IMR-90 (cell line): Measurements from ENCODE around the gene MOAP1. TPM values are rescaled to one million over a fixed set of nuclear protein-coding genes. Genes with fewer than 3 reads are reported as not detected.
A peak's percentile ranks its signal among the peaks of the same experiment; 100 is the strongest.

Experiments used
- ATAC-seq: fragments of 200-7000 bp; cut with Tn5 transposase; 2 replicates; pipeline ENCODE4 v1.9.1; 2020; ENCODE audit warnings: low read depth, mild to moderate bottlenecking, moderate library complexity
- BruUV-seq: library from RNA; stranded (reverse); fragments of 400-500 nt; replicated peaks from 2 replicates; lab custom pipeline; 2021; lab: Mats Ljungman, UMichigan
- CTCF ChIA-PET: fragments of 300-600 bp; formaldehyde crosslinking; extraction: SDS; loops from one replicate; lab custom pipeline; 2021; ENCODE audit warnings: antibody characterized with exemption; lab: Yijun Ruan, JAX
- POLR2A ChIA-PET: fragments of 300-600 bp; sonication (Branson Sonifier 250); formaldehyde crosslinking; loops from one replicate; lab custom pipeline; 2022; ENCODE audit warnings: antibody characterized with exemption; ENCODE audit not compliant: unreplicated experiment; lab: Charles Lee
- DNase-seq: peaks from one replicate; pipeline ENCODE4 v3.0.0; 2013
- H2AFZ ChIP-seq: replicated peaks from 2 replicates; pipeline ENCODE3; 2013; ENCODE audit warnings: low read length, mild to moderate bottlenecking; ENCODE audit not compliant: poor library complexity
- H2AK5ac ChIP-seq: 2 replicates; pipeline ENCODE4 v1.6.1; 2013; ENCODE audit warnings: low read depth, low read length, inconsistent platforms
- H2AK9ac ChIP-seq: replicated peaks from 2 replicates; pipeline ENCODE3; 2013; ENCODE audit warnings: mild to moderate bottlenecking, low read depth, low read length, moderate library complexity; ENCODE audit not compliant: poor library complexity
- H2BK120ac ChIP-seq: 2 replicates; pipeline ENCODE4 v1.6.1; 2013; ENCODE audit warnings: low read depth, low read length, inconsistent platforms
- H2BK15ac ChIP-seq: 3 replicates; pipeline ENCODE4 v1.6.1; 2013; ENCODE audit warnings: low read depth, low read length, inconsistent platforms
- H2BK20ac ChIP-seq: 2 replicates; pipeline ENCODE4 v1.6.1; 2013; ENCODE audit warnings: low read depth, mild to moderate bottlenecking, inconsistent platforms, low read length, moderate library complexity
- H2BK5ac ChIP-seq: 2 replicates; pipeline ENCODE4 v1.6.1; 2013; ENCODE audit warnings: mild to moderate bottlenecking, low read depth, low read length, inconsistent platforms; ENCODE audit not compliant: poor library complexity, severe bottlenecking
- H3K14ac ChIP-seq: replicated peaks from 2 replicates; pipeline ENCODE4 v1.6.1; 2013; ENCODE audit warnings: low read depth, low read length, inconsistent platforms
- H3K18ac ChIP-seq: 2 replicates; pipeline ENCODE4 v1.6.1; 2013; ENCODE audit warnings: low read depth, low read length, control low read depth
- H3K23ac ChIP-seq: 2 replicates; pipeline ENCODE4 v1.6.1; 2013; ENCODE audit warnings: low read depth, low read length, inconsistent platforms
- H3K27ac ChIP-seq: 2 replicates; pipeline ENCODE4 v1.5.1; 2013; ENCODE audit warnings: mild to moderate bottlenecking, control low read depth, low read length; ENCODE audit not compliant: insufficient read depth
- H3K27me3 ChIP-seq: 2 replicates; pipeline ENCODE4 v1.6.1; 2013; ENCODE audit warnings: low read length; ENCODE audit not compliant: control insufficient read depth, insufficient read depth
- H3K36me3 ChIP-seq: 2 replicates; pipeline ENCODE4 v1.6.1; 2013; ENCODE audit warnings: low read length, mixed read lengths; ENCODE audit not compliant: control insufficient read depth, insufficient read depth
- H3K4ac ChIP-seq: 2 replicates; pipeline ENCODE4 v1.6.1; 2013; ENCODE audit warnings: low read depth, low read length, inconsistent platforms
- H3K4me1 ChIP-seq: 2 replicates; pipeline ENCODE4 v1.6.1; 2013; ENCODE audit warnings: low read length, mixed read lengths; ENCODE audit not compliant: control insufficient read depth, insufficient read depth
- H3K4me2 ChIP-seq: 2 replicates; pipeline ENCODE4 v1.6.1; 2013; ENCODE audit warnings: low read depth, mild to moderate bottlenecking, control low read depth, low read length, moderate library complexity
- H3K4me3 ChIP-seq: 2 replicates; pipeline ENCODE4 v1.5.1; 2013; ENCODE audit warnings: low read depth, mild to moderate bottlenecking, control low read depth, low read length, moderate library complexity; ENCODE audit not compliant: insufficient read depth
- H3K56ac ChIP-seq: 2 replicates; pipeline ENCODE4 v1.6.1; 2013; ENCODE audit warnings: low read length, inconsistent platforms; ENCODE audit not compliant: insufficient read depth; ENCODE audit errors: extremely low read depth
- H3K79me1 ChIP-seq, 2 experiments: 2 replicates each; pipeline ENCODE4 v1.6.1; 2013; ENCODE audit warnings: low read length in 2 of 2, inconsistent platforms in 1 of 2, low read depth in 1 of 2
- H3K9ac ChIP-seq: 2 replicates; pipeline ENCODE4 v1.6.1; 2013; ENCODE audit warnings: low read depth, low read length, control low read depth
- H3K9me1 ChIP-seq: 2 replicates; pipeline ENCODE4 v1.6.1; 2013; ENCODE audit warnings: low read length, inconsistent platforms; ENCODE audit not compliant: insufficient read depth
- H3K9me3 ChIP-seq: 2 replicates; pipeline ENCODE4 v1.6.1; 2013; ENCODE audit warnings: low read length; ENCODE audit not compliant: control insufficient read depth, insufficient read depth
- H4K20me1 ChIP-seq: 2 replicates; pipeline ENCODE4 v1.6.1; 2013; ENCODE audit warnings: low read length, inconsistent platforms; ENCODE audit not compliant: insufficient read depth
- H4K5ac ChIP-seq: 2 replicates; pipeline ENCODE4 v1.6.1; 2013; ENCODE audit warnings: mild to moderate bottlenecking, low read depth, low read length, control low read depth
- H4K8ac ChIP-seq, 2 experiments: 2 replicates each; pipeline ENCODE4 v1.6.1; 2013; ENCODE audit warnings: low read depth in 2 of 2, low read length in 2 of 2, control low read depth in 1 of 2, inconsistent platforms in 1 of 2
- H4K91ac ChIP-seq: 2 replicates; pipeline ENCODE4 v1.6.1; 2013; ENCODE audit warnings: low read depth, low read length, inconsistent platforms; ENCODE audit not compliant: insufficient read depth
- RAD21 ChIP-seq: IDR thresholded peaks from 2 replicates; pipeline ENCODE4 v1.6.1; 2012; ENCODE audit warnings: low read length, improper control_type of control experiment
- RFX5 ChIP-seq: IDR thresholded peaks from 2 replicates; pipeline ENCODE4 v1.8.0; 2012; ENCODE audit warnings: low read depth, mild to moderate bottlenecking, low read length, moderate library complexity
- WGBS, 2 experiments: methylation state at CpG; one replicate each; pipeline versions ENCODE4 v1.1.5 to v1.1.7; 2013; ENCODE audit warnings: missing lambda C conversion rate in 2 of 2; ENCODE audit not compliant: insufficient read length in 1 of 2; ENCODE audit errors: extremely low coverage in 2 of 2; 5-methylcytosine and 5-hydroxymethylcytosine counted together
- dilution Hi-C: fragments of 300-500 bp; cut with HindIII; formaldehyde crosslinking; loops from one replicate; pipeline ENCODE4 v1.14.3; 2018; ENCODE audit warnings: low sequenced_read_pairs; ENCODE audit not compliant: unreplicated experiment
- in situ Hi-C: fragments of 300-500 bp; cut with MboI; formaldehyde crosslinking; loops from 3 replicates; pipeline ENCODE4 v1.14.3; 2019; ENCODE audit warnings: low sequenced_read_pairs, inconsistent platforms, mixed read lengths
- intact Hi-C: fragments of 100-400 bp; cut with micrococcal nuclease; formaldehyde crosslinking; loops from 2 replicates; pipeline ENCODE4 v1.10.0; 2022
- polyA plus RNA-seq, 3 experiments: library from polyadenylated mRNA; depleted of rRNA; stranded (reverse); fragments of >200 nt; gene quantifications; 2 replicates each; pipeline ENCODE4 v1.2.3, GENCODE V29; 2012; ENCODE audit warnings: low replicate concordance in 1 of 3
- total RNA-seq: library from RNA; depleted of rRNA; stranded (reverse); fragments of >200 nt; gene quantifications from 2 replicates; pipeline ENCODE4 v1.2.3, GENCODE V29; 2012
- TF ChIP-seq, protein P1 (sequence below): fragments of 150-350 bp; IDR thresholded peaks from 2 replicates; pipeline ENCODE4 v1.6.1; 2017; ENCODE audit warnings: mild to moderate bottlenecking, antibody characterized with exemption, low read length, low read depth

MOAP1 gene
- total and polyA plus RNA-seq, 2 of the 4 experiments (the other 2 are of a cell fraction): 9.9 to 13.2 TPM

DNA sequence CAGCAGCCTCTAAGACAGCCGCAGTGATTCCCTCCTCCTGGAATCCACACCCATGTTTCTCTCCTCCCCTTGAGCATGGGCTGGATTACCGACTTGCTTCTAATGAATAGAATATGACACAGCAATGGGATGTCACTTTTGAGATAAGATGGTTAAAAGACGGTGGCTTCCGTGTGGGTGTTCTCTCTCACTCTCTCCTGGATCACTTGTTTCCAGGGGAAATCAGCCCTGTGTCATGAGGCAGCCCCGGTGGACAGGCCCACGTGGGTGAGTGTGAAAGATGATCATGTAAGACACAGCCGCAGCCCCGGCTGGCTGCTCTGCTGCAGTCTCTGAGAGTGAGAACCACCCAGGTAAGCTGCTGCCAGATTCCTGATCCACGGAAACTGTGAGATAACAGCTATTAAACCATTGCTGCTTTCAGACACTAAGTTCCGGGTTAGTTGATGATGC, 10.7 kb downstream of the MOAP1 start:
- Histone ChIP-seq H4K8ac (no peak overlapping the region), H2BK120ac (no peak overlapping the region), H3K23ac (no peak overlapping the region), H3K4me2 (peak overlapping the region; percentile 16; the same call in 1 of the 2 replicates), H3K18ac (no peak overlapping the region), H3K4ac (no peak overlapping the region), H3K27me3 (peaks cover 9% of the 10 kb centered on the region), H3K4me1 (no peaks in the 10 kb centered on the region), H3K56ac (no peak overlapping the region), H3K14ac (no peak overlapping the region), H3K27ac (no peak overlapping the region), H3K4me3 (no peak overlapping the region), H2AK5ac (no peak overlapping the region), H4K91ac (no peak overlapping the region), H2AFZ (peak overlapping the region; percentile 10), H2BK20ac (no peak overlapping the region), H4K5ac (no peak overlapping the region), H3K9me3 (no peaks in the 10 kb centered on the region), H4K20me1 (no peaks in the 10 kb centered on the region), H2BK15ac (no peak overlapping the region), H2AK9ac (no peak overlapping the region), H3K36me3 (no peaks in the 10 kb centered on the region), H2BK5ac (no peak overlapping the region), H3K79me1 (no peaks in the 10 kb centered on the region), H3K9me1 (no peaks in the 10 kb centered on the region), H3K9ac (no peak overlapping the region)
- DNase-seq: peak; percentile 22
- no CpG with 5 or more reads among the region's 10 CpGs for WGBS, 2 experiments
- ChIA-PET CTCF (no interaction called here), POLR2A (no interaction called here)
- dilution Hi-C loops (no loop called here), intact Hi-C loops (no loop called here), in situ Hi-C loops (no loop called here)
- BruUV-seq: no TSS peak
- TF ChIP-seq, protein P1, sequence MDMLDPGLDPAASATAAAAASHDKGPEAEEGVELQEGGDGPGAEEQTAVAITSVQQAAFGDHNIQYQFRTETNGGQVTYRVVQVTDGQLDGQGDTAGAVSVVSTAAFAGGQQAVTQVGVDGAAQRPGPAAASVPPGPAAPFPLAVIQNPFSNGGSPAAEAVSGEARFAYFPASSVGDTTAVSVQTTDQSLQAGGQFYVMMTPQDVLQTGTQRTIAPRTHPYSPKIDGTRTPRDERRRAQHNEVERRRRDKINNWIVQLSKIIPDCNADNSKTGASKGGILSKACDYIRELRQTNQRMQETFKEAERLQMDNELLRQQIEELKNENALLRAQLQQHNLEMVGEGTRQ: peak; percentile 70
- TF ChIP-seq RAD21 (no peak), RFX5 (peak; percentile 96)
- ATAC-seq: peak; percentile 42
